Spleen (tissue), 11 donors: ENCODE results near the gene CFAP20DC. TPM values are rescaled to one million over a fixed set of nuclear protein-coding genes. Genes with fewer than 3 reads are reported as not detected.

Experiments
- DNase-seq: peaks from one replicate; pipeline ENCODE4 v3.0.0-alpha.2; 2020
- H3K27ac ChIP-seq, 8 donors: fragments of 200-600 bp; sonication (generic) in 7 of 8; 1 replicate in 4 of 8; 2 replicates in 4 of 8; pipeline versions ENCODE4 v1.5.0 to v1.8.0; 2016 to 2021; ENCODE audit warnings: inconsistent platforms in 4 of 8, mild to moderate bottlenecking in 4 of 8, moderate library complexity in 1 of 8
- H3K27me3 ChIP-seq, 7 donors: fragments of 200-600 bp; sonication (generic) in 6 of 7; replicated peaks in 1 of 7; 1 replicate in 4 of 7; 2 replicates in 3 of 7; pipeline versions ENCODE4 v1.5.0 to v1.8.0; 2016 to 2021; ENCODE audit warnings: inconsistent platforms in 3 of 7, mild to moderate bottlenecking in 1 of 7
- H3K36me3 ChIP-seq, 6 donors: fragments of 200-600 bp; sonication (generic) in 5 of 6; 1 replicate in 4 of 6; 2 replicates in 2 of 6; pipeline versions ENCODE4 v1.5.0 to v1.8.0; 2016 to 2021; ENCODE audit warnings: inconsistent platforms in 2 of 6
- H3K4me1 ChIP-seq, 6 donors: fragments of 200-600 bp; sonication (generic) in 5 of 6; 1 replicate in 3 of 6; 2 replicates in 3 of 6; pipeline versions ENCODE4 v1.5.0 to v1.8.0; 2016 to 2021; ENCODE audit warnings: inconsistent platforms in 3 of 6
- H3K4me3 ChIP-seq, 8 donors: fragments of 200-600 bp; sonication (generic) in 7 of 8; 1 replicate in 4 of 8; 2 replicates in 4 of 8; pipeline versions ENCODE4 v1.5.0 to v1.8.0; 2016 to 2021; ENCODE audit warnings: inconsistent platforms in 4 of 8, mild to moderate bottlenecking in 4 of 8, moderate library complexity in 2 of 8
- H3K9me3 ChIP-seq, 8 donors: fragments of 200-600 bp; sonication (generic) in 7 of 8; 1 replicate in 4 of 8; 2 replicates in 4 of 8; pipeline versions ENCODE4 v1.5.0 to v1.8.0; 2016 to 2021; ENCODE audit warnings: inconsistent platforms in 4 of 8
- POLR2A ChIP-seq, 3 donors: fragments of 450-650 bp; IDR thresholded peaks; one replicate each; pipeline ENCODE4 v1.5.1; 2017; ENCODE audit warnings: antibody characterized with exemption in 3 of 3, mild to moderate bottlenecking in 1 of 3
- POLR2AphosphoS5 ChIP-seq, 3 donors: sonication (generic); formaldehyde crosslinking; IDR thresholded peaks; one replicate each; pipeline ENCODE4 v1.5.1; 2017; ENCODE audit warnings: antibody characterized with exemption in 3 of 3
- WGBS, 5 donors: extraction: QIAGEN DNeasy Blood & Tissue Kit in 3 of 5; methylation state at CpG; one replicate each; pipeline versions ENCODE4 v1.1.5 to v1.1.7; 2013 to 2018; 5-methylcytosine and 5-hydroxymethylcytosine counted together
- intact Hi-C: fragments of 100-400 bp; cut with DNase I; formaldehyde crosslinking; loops from one replicate; pipeline ENCODE4 v1.15.0; 2023; ENCODE audit warnings: low total_unique reads
- polyA plus RNA-seq, 3 donors: library from polyadenylated mRNA; stranded (reverse); fragments of 200-250 nt; gene quantifications; one replicate each; pipeline ENCODE4 v1.2.1, GENCODE V29; 2013
- total RNA-seq, 7 donors: library from RNA; depleted of rRNA in 3 of 7; stranded (reverse); fragments of >200 nt in 3 of 7; fragmentation: NEBNext Ultra II Directional in 4 of 7; extraction: Animal tissue kit (Norgen Biotek cat#: 25700) in 4 of 7; gene quantifications; one replicate each; pipeline versions ENCODE4 v1.1.0 to v1.2.1, GENCODE V29; 2016 to 2021
- TF ChIP-seq, protein P1 (sequence below), 11 experiments: fragments of 200-600 bp in 7 of 11; fragments of 450-650 bp in 4 of 11; sonication (generic) in 4 of 11; IDR thresholded peaks in 8 of 11; conservative IDR thresholded peaks in 3 of 11; 1 replicate in 7 of 11; 2 replicates in 4 of 11; pipeline versions ENCODE4 v1.4.0 to v1.8.0; 2016 to 2021; ENCODE audit warnings: antibody characterized with exemption in 11 of 11, inconsistent platforms in 4 of 11, mild to moderate bottlenecking in 1 of 11
- donor health status: healthy with polysubstance abuse.
- donor health status: DM: no; HTN: no; CAD: no; lungs with moderate emphysema.
- donor health status: DM: no; HTN: no; CAD: no.
- donor health status: Bipolar disorder and iron deficiency.
- donor health status: healthy.
- donor health status: DM: no; HTN: no; CAD: no.
- donor health status: DM: yes; HTN: yes; CAD: no.

CFAP20DC gene
- total and polyA plus RNA-seq, 10 donors = 0.20 to 1.2 (median 0.58) TPM

DNA sequence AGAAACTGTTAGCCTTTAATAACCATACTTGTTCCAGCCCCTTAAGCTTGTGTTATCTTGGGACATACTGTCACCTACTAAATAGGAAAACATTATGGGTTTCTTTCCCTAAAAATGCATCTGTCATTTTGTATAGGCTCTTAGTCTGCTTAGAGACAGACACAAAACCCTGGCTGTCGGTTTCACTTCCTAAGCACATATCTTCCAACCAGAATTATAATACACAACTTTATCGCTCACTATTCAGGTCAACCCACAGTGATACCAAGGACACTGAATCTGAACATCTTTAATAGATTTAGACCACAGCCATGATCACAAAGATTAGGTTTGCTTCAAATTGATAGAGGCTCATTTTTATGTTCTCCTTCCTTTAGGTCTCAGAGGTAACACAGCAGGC lies 111.8 kb downstream of the CFAP20DC start:
- TF ChIP-seq POLR2AphosphoS5 (IDR thresholded peaks at IDR 0.05) = no peak
- no peak for TF ChIP-seq POLR2A (IDR thresholded peaks at IDR 0.05)
- TF ChIP-seq, protein P1, sequence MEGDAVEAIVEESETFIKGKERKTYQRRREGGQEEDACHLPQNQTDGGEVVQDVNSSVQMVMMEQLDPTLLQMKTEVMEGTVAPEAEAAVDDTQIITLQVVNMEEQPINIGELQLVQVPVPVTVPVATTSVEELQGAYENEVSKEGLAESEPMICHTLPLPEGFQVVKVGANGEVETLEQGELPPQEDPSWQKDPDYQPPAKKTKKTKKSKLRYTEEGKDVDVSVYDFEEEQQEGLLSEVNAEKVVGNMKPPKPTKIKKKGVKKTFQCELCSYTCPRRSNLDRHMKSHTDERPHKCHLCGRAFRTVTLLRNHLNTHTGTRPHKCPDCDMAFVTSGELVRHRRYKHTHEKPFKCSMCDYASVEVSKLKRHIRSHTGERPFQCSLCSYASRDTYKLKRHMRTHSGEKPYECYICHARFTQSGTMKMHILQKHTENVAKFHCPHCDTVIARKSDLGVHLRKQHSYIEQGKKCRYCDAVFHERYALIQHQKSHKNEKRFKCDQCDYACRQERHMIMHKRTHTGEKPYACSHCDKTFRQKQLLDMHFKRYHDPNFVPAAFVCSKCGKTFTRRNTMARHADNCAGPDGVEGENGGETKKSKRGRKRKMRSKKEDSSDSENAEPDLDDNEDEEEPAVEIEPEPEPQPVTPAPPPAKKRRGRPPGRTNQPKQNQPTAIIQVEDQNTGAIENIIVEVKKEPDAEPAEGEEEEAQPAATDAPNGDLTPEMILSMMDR (IDR thresholded peaks at IDR 0.05 in 8 of 11, conservative IDR thresholded peaks at IDR 0.05 in 3 of 11) = no peak
- Histone ChIP-seq H3K27ac (no peak overlapping the region), H3K4me1 (no peaks in the 10 kb centered on the region), H3K9me3 (peaks cover 0 to 12% (median 0%) of the 10 kb centered on the region in 8 donors), H3K27me3 (no peaks in the 10 kb centered on the region), H3K36me3 (no peaks in the 10 kb centered on the region), H3K4me3 (no peak overlapping the region)
- intact Hi-C loops = no loop called here
- WGBS, 5 donors = 79 to 83% (median 81%) methylated on average over 2 of the region's 2 CpGs
- no peak for DNase-seq

DNA sequence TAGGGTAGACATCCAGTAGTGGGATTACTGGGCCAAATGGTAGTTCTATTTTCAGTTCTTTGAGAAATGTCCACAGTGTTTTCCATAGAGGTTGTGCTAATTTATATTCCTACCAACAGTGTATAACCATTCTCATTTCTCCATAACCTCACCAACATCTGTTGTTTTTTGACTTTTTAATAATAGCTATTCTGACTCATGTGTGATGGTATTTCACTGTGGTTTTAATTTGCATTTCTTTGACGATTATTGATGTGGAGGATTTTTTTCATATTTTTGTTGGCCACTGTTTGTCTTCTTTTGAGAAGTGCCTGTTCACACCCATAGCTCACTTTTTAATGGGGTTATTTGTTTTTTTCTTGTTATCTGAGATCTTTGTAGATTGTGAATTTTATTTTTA lies 125.2 kb downstream of the CFAP20DC start:
- no peaks in the 10 kb centered on the region for H3K4me1 ChIP-seq
- peaks cover 0 to 22% (median 6%) of the 10 kb centered on the region in 8 donors for H3K9me3 ChIP-seq
- no peaks in the 10 kb centered on the region for H3K27me3 ChIP-seq
- H3K27ac ChIP-seq = no peak overlapping the region
- no peak for DNase-seq
- no peaks in the 10 kb centered on the region for H3K36me3 ChIP-seq
- 69 to 83% (median 70%) methylated on average over 1 of the region's 1 CpG for WGBS, 5 donors
- no peak for TF ChIP-seq POLR2AphosphoS5 (IDR thresholded peaks at IDR 0.05)
- TF ChIP-seq, protein P1 (IDR thresholded peaks at IDR 0.05 in 8 of 11, conservative IDR thresholded peaks at IDR 0.05 in 3 of 11) = no peak
- TF ChIP-seq POLR2A (IDR thresholded peaks at IDR 0.05) = no peak
- intact Hi-C loops = no loop called here
- no peak overlapping the region for H3K4me3 ChIP-seq

DNA sequence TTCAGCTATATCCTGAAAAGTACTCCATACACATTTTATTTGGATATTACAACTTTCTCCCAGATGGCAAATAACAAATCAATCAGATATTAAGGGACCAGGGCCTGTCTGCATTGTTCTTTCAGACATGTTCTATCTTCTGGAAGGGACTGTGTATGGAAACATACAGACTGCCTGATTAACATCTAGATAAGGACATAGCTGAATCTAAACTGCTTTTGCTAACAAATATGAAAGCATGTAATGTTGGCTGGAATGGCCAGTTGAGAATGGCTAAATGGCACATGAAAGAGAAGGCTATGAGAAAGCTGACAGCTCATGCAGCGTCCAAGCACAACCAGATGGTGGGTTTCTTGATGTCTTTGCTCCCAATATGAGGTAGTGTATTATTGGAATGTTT lies 149.4 kb downstream of the CFAP20DC start:
- Histone ChIP-seq H3K27me3 (peaks cover 0 to 4% (median 0%) of the 10 kb centered on the region in 7 donors), H3K4me3 (no peak overlapping the region), H3K27ac (no peak overlapping the region), H3K4me1 (peaks cover 0 to 17% (median 9%) of the 10 kb centered on the region in 6 donors), H3K9me3 (peaks cover 0 to 26% (median 12%) of the 10 kb centered on the region in 8 donors), H3K36me3 (no peaks in the 10 kb centered on the region)
- DNase-seq = no peak
- TF ChIP-seq POLR2A (IDR thresholded peaks at IDR 0.05) (no peak), POLR2AphosphoS5 (IDR thresholded peaks at IDR 0.05) (no peak)
- TF ChIP-seq, protein P1 (IDR thresholded peaks at IDR 0.05 in 8 of 11, conservative IDR thresholded peaks at IDR 0.05 in 3 of 11) = no peak
- intact Hi-C loops = no loop called here
- 77 to 97% (median 83%) methylated on average over 1 of the region's 1 CpG for WGBS, 5 donors

DNA sequence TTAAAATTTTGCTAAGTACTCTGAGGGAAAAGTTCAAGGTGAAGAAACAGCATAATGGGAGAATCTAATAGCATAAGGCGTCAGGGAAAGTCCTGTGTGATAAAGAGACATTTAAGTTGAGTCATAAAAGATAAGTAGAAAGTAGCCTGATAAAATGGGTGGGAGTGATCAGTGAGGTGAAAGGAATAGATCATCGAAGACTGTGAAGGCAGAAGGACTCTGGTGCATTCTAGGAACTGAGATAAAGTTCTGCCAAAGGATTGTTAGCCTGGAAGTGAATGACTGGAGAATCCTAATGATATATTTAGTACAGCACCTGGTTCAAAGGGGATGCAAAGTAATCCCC lies 149.9 kb downstream of the CFAP20DC start:
- intact Hi-C loops = no loop called here
- Histone ChIP-seq H3K4me3 (no peak overlapping the region), H3K27me3 (peaks cover 0 to 4% (median 0%) of the 10 kb centered on the region in 7 donors), H3K36me3 (no peaks in the 10 kb centered on the region), H3K27ac (no peak overlapping the region), H3K9me3 (peaks cover 0 to 31% (median 16%) of the 10 kb centered on the region in 8 donors), H3K4me1 (peaks cover 0 to 17% (median 9%) of the 10 kb centered on the region in 6 donors)
- 19 to 36% (median 21%) methylated on average over 2 of the region's 2 CpGs for WGBS, 5 donors
- TF ChIP-seq POLR2AphosphoS5 (IDR thresholded peaks at IDR 0.05) (no peak), POLR2A (IDR thresholded peaks at IDR 0.05) (no peak)
- TF ChIP-seq, protein P1 (IDR thresholded peaks at IDR 0.05 in 8 of 11, conservative IDR thresholded peaks at IDR 0.05 in 3 of 11) = no peak
- no peak for DNase-seq
